ENCODE results near the gene RAC2. TPM values are rescaled to one million over a fixed set of nuclear protein-coding genes. Genes with fewer than 3 reads are reported as not detected.

The RAC2 gene
- total and polyA plus RNA-seq, 12 donors: 2.8 to 17.9 (median 10.6) TPM

DNA sequence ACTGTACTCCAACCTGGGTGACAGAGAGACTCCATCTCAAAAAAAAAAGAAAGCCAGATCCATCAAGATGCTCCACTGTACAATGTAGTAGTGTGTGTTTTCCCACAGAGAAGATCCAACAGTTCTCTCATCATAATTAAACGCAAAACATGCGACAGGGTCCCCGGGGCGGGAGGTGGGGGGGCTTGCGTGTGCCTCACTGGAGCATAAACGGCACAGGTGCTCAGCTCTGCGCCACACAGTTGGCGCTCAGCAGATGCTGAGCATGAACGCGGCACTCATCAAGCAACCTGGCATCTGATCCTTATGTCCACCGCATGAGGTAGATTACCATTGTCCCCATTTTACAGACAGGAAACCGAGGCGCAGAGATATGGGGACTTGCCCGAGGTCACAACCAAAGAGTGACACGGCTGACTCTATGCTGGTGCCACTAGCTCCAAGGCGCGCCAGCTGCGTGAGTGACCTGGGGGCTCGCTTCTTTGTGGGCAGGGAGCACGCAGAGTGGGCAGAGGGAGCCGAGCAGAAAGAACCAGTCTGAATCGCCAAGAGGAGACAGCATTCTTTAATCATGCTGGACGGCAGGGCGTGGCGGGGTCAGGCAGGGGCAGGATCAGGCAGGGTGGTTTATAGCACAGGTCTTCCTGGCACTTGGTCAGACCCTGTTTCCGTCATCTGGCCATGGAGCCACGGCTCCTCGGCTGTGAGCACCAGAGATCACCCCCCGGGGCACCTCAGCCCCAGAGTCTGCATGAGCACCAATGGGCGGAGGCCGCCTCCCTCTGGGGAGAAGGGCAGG lies 64.2 kb downstream of the RAC2 start:
- Histone ChIP-seq H3K4me1 (replicated peaks in 1 of 2) (peaks cover 37 to 55% of the 10 kb centered on the region in 2 donors), H3K27ac (peak overlapping the region in 4 of 5 donors; percentile 88 to 94 (median 90)), H3K4me3 (no peak overlapping the region), H3K27me3 (no peaks in the 10 kb centered on the region), H3K9me3 (replicated peaks in 1 of 3) (no peaks in the 10 kb centered on the region), H3K36me3 (replicated peaks in 1 of 2) (no peaks in the 10 kb centered on the region)
- no peak for DNase-seq
- TF ChIP-seq, protein P1, sequence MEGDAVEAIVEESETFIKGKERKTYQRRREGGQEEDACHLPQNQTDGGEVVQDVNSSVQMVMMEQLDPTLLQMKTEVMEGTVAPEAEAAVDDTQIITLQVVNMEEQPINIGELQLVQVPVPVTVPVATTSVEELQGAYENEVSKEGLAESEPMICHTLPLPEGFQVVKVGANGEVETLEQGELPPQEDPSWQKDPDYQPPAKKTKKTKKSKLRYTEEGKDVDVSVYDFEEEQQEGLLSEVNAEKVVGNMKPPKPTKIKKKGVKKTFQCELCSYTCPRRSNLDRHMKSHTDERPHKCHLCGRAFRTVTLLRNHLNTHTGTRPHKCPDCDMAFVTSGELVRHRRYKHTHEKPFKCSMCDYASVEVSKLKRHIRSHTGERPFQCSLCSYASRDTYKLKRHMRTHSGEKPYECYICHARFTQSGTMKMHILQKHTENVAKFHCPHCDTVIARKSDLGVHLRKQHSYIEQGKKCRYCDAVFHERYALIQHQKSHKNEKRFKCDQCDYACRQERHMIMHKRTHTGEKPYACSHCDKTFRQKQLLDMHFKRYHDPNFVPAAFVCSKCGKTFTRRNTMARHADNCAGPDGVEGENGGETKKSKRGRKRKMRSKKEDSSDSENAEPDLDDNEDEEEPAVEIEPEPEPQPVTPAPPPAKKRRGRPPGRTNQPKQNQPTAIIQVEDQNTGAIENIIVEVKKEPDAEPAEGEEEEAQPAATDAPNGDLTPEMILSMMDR (IDR thresholded peaks at IDR 0.05): no peak
- TF ChIP-seq POLR2A (IDR thresholded peaks at IDR 0.05): no peak
- intact Hi-C loops (cut with DNase I): no loop called here
- WGBS, 4 donors: 84 to 92% (median 87%) methylated on average over 20 to 31 of the region's 31 CpGs

DNA sequence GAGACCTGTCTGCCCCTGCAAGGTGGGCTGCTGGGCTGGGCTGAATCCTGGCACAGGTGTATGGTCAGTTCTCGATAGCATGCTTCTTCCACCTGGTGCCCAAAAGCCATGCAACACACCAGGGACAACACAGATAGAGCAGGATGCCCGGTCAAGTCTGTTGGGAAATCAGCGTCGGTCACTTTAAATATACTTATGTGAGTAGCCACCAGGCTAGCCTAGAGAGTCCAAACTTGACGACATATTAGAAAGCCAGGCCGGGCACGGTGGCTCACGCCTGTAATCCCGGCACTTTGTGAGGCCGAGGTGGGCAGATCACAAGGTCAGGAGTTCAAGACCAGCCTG lies 65.0 kb downstream of the RAC2 start:
- DNase-seq: peak in 3 of 7 donors; percentile 71 to 79 (median 78)
- Histone ChIP-seq H3K4me1 (replicated peaks in 1 of 2) (peaks cover 38 to 59% of the 10 kb centered on the region in 2 donors), H3K27me3 (no peaks in the 10 kb centered on the region), H3K4me3 (no peak overlapping the region), H3K27ac (peak overlapping the region in 4 of 5 donors; percentile 88 to 94 (median 90)), H3K9me3 (replicated peaks in 1 of 3) (no peaks in the 10 kb centered on the region), H3K36me3 (replicated peaks in 1 of 2) (no peaks in the 10 kb centered on the region)
- intact Hi-C loops (cut with DNase I): no loop called here
- TF ChIP-seq, protein P1 (IDR thresholded peaks at IDR 0.05): peak in 2 of 6 experiments; percentile 8 to 11
- no peak for TF ChIP-seq POLR2A (IDR thresholded peaks at IDR 0.05)
- 18 to 66% (median 47%) methylated on average over 5 to 10 of the region's 10 CpGs for WGBS, 4 donors

DNA sequence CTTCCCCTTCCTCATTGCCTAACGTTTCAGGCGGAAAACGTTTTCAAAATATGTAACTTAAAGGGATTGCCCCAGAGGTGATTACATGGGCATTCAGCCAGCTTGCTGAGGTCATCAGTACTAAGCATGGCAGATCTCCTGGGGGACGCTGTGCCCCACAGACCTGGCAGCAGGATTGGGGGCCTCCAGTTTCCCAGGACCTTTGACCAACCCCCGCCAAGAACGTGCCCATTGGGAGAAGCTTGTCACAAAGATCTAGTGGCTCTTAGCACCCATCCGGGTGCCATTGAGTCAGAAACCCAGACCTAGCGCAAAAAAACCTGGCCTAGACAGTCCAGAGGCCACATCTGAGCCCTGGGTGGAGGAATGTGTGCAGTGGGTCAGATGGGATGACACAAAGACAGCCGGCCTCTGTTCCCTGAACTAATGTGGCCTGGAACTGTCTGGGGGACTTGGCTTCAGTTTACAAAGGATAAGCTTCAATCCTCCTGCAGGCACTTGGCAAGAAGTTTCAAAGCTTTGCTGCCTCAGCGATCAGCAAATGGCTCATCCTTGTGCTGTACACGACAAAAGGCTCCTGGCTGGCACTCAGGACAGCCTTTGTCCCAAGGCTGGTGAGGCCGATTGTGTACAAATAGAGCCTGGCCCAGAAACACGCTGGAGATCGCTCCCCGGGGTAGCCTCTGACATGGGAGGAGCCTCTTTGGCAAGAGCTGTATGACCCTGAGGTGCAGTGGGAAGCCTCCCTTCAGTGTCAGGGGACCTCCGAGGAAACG lies 65.5 kb downstream of the RAC2 start:
- DNase-seq: peak; percentile 83 to 97 (median 94)
- H3K4me1 ChIP-seq (replicated peaks in 1 of 2): peaks cover 41 to 60% of the 10 kb centered on the region in 2 donors
- peak overlapping the region; percentile 44 to 94 (median 89) for H3K27ac ChIP-seq
- no peak overlapping the region for H3K4me3 ChIP-seq
- intact Hi-C loops (cut with DNase I): no loop called here
- TF ChIP-seq, protein P1 (IDR thresholded peaks at IDR 0.05): peak in 1 of 6 experiments; percentile 5
- TF ChIP-seq POLR2A (IDR thresholded peaks at IDR 0.05): peak in 1 of 2 donors; percentile 76
- no peaks in the 10 kb centered on the region for H3K27me3 ChIP-seq
- no peaks in the 10 kb centered on the region for H3K9me3 ChIP-seq (replicated peaks in 1 of 3)
- H3K36me3 ChIP-seq (replicated peaks in 1 of 2): no peaks in the 10 kb centered on the region
- 16 to 21% (median 18%) methylated on average over 6 to 17 of the region's 17 CpGs for WGBS, 4 donors

DNA sequence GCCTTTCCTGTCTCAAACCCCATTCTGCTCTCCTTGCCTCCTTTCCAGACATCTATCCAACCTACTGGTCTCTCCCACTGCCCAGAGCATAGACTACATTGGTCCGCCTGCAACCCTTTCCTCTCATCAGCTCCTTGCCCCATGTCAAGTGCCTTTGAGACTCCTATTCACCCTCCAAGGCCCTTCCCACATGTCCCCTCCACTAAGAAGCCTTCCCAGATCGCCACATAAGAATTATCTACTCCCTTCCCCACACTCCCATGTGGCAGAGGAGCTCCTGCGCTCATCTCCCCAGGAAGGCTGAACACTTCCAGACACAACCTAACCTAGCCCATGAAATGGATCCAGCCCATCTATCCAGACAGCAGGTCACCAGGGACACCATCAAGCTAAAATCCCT lies 66.3 kb downstream of the RAC2 start:
- DNase-seq: no peak
- WGBS, 4 donors: 91 to 94% (median 93%) methylated on average over 3 of the region's 3 CpGs
- no peaks in the 10 kb centered on the region for H3K36me3 ChIP-seq (replicated peaks in 1 of 2)
- H3K27me3 ChIP-seq: no peaks in the 10 kb centered on the region
- TF ChIP-seq, protein P1 (IDR thresholded peaks at IDR 0.05): no peak
- no peak for TF ChIP-seq POLR2A (IDR thresholded peaks at IDR 0.05)
- H3K27ac ChIP-seq: peak overlapping the region; percentile 44 to 94 (median 89)
- H3K9me3 ChIP-seq (replicated peaks in 1 of 3): no peaks in the 10 kb centered on the region
- intact Hi-C loops (cut with DNase I): no loop called here
- no peak overlapping the region for H3K4me3 ChIP-seq
- peaks cover 41 to 66% of the 10 kb centered on the region in 2 donors for H3K4me1 ChIP-seq (replicated peaks in 1 of 2)

Measured in adrenal gland (tissue), 12 donors.